K562 (cell line): Measurements from ENCODE around the gene PACS1. TPM values are rescaled to one million over a fixed set of nuclear protein-coding genes. Genes with fewer than 3 reads are reported as not detected.

Experiments
- ATAC-seq: fragments of 200-7000 bp; cut with Tn5 transposase; 3 replicates; pipeline ENCODE4 v1.9.1; 2020; ENCODE audit warnings: moderate library complexity
- BruUV-seq: library from RNA; stranded (reverse); fragments of 400-500 nt; replicated peaks from 2 replicates; lab custom pipeline; 2021; lab: Mats Ljungman, UMichigan
- CTCF ChIA-PET: fragments of 300-600 bp; formaldehyde crosslinking; extraction: SDS; loops from one replicate; lab custom pipeline; 2021; ENCODE audit warnings: low intra/inter-chr PET ratio; lab: Yijun Ruan, JAX
- POLR2A ChIA-PET: fragments of 300-600, 350-650 bp; sonication (Branson Sonifier 250); formaldehyde crosslinking; extraction: SDS; loops from one replicate; lab custom pipeline; 2021; ENCODE audit warnings: antibody characterized with exemption, inconsistent platforms; lab: Yijun Ruan, JAX
- DNase-seq, 4 experiments: peaks; one replicate each; pipeline versions ENCODE4 v3.0.0 to v3.0.0-alpha.2; 2011 to 2018; ENCODE audit warnings: low spot score in 3 of 4, mixed read lengths in 3 of 4; ENCODE audit errors: extremely low read depth in 1 of 4
- FAIRE-seq: peaks from 2 replicates; lab custom pipeline; 2011; peaks lifted over from hg19 to GRCh38; lab: Jason Lieb, UNC
- H2AFZ ChIP-seq: 2 replicates; pipeline ENCODE4 v1.6.0; 2011; ENCODE audit warnings: low read depth, low read length, control low read depth, inconsistent platforms
- H3K27ac ChIP-seq: fragments of 200-600 bp; 3 replicates; pipeline ENCODE4 v1.8.0; 2011; ENCODE audit warnings: low read depth, mild to moderate bottlenecking, control low read depth, inconsistent platforms, low read length, moderate library complexity, mixed read lengths; ENCODE audit errors: extremely low read depth
- H3K27me3 ChIP-seq, 2 experiments: fragments of 300-600 bp in 1 of 2; 2 replicates in 1 of 2; 3 replicates in 1 of 2; pipeline versions ENCODE4 v1.6.0 to v1.8.0; 2011; ENCODE audit warnings: inconsistent platforms in 2 of 2, low read length in 2 of 2, mild to moderate bottlenecking in 1 of 2, mixed read lengths in 1 of 2, moderate library complexity in 1 of 2; ENCODE audit not compliant: control insufficient read depth in 2 of 2, insufficient read depth in 2 of 2
- H3K36me3 ChIP-seq: fragments of 300-600 bp; 3 replicates; pipeline ENCODE4 v1.8.0; 2011; ENCODE audit warnings: mild to moderate bottlenecking, low read length, inconsistent platforms; ENCODE audit not compliant: control insufficient read depth, insufficient read depth
- H3K4me1 ChIP-seq, 2 experiments: fragments of 200-600 bp in 1 of 2; replicated peaks in 1 of 2; 2 replicates in 1 of 2; 3 replicates in 1 of 2; pipeline versions ENCODE4 v1.5.1 to v1.8.0; 2011; ENCODE audit warnings: inconsistent platforms in 2 of 2, low read length in 2 of 2, mild to moderate bottlenecking in 1 of 2, mixed read lengths in 1 of 2, moderate library complexity in 1 of 2; ENCODE audit not compliant: control insufficient read depth in 2 of 2, insufficient read depth in 2 of 2
- H3K4me2 ChIP-seq: 2 replicates; pipeline ENCODE4 v1.6.1; 2011; ENCODE audit warnings: low read length, control low read depth, inconsistent platforms, mixed read lengths; ENCODE audit not compliant: insufficient read depth
- H3K4me3 ChIP-seq: fragments of 200-600 bp; sonication (generic), shearing (Covaris generic); 2 replicates; pipeline ENCODE4 v1.5.1; 2016; ENCODE audit warnings: control low read depth, inconsistent platforms
- H3K79me2 ChIP-seq: fragments of 200-600 bp; 3 replicates; pipeline ENCODE4 v1.8.0; 2011; ENCODE audit warnings: low read length, inconsistent platforms; ENCODE audit not compliant: control insufficient read depth, insufficient read depth
- H3K9ac ChIP-seq, 2 experiments: 2 replicates each; pipeline versions ENCODE4 v1.6.0 to v1.6.1; 2011; ENCODE audit warnings: low read depth in 2 of 2, low read length in 2 of 2, control low read depth in 1 of 2, inconsistent platforms in 1 of 2, mild to moderate bottlenecking in 1 of 2, mixed read lengths in 1 of 2; ENCODE audit not compliant: insufficient read depth in 1 of 2
- H3K9me1 ChIP-seq: one replicate; pipeline ENCODE4 v1.6.0; 2011; ENCODE audit warnings: inconsistent platforms, mild to moderate bottlenecking, low read length, moderate library complexity; ENCODE audit not compliant: control insufficient read depth, insufficient read depth
- H3K9me3 ChIP-seq: replicated peaks from 2 replicates; pipeline ENCODE4 v1.5.1; 2011; ENCODE audit warnings: low read depth, low read length, inconsistent platforms; ENCODE audit not compliant: control insufficient read depth, insufficient read depth
- H4K20me1 ChIP-seq: replicated peaks from 2 replicates; pipeline ENCODE4 v1.6.1; 2011; ENCODE audit warnings: low read length, inconsistent platforms, mixed read lengths; ENCODE audit not compliant: control insufficient read depth, insufficient read depth
- ATF4 ChIP-seq: fragments of 450-650 bp; formaldehyde crosslinking; IDR thresholded peaks from 2 replicates; pipeline ENCODE4 v1.4.0; 2022; ENCODE audit warnings: mild to moderate bottlenecking, moderate library complexity
- ATF7 ChIP-seq: fragments of 450-650 bp; IDR thresholded peaks from 2 replicates; pipeline ENCODE4 v1.7.1; 2014; ENCODE audit warnings: mild to moderate bottlenecking, moderate library complexity
- MAZ ChIP-seq, 2 experiments: fragments of 450-650 bp in 1 of 2; sonication (generic) in 1 of 2; formaldehyde crosslinking; IDR thresholded peaks in 1 of 2; conservative IDR thresholded peaks in 1 of 2; 2 replicates each; pipeline versions ENCODE4 v1.4.0 to v1.5.0; 2020; ENCODE audit warnings: mild to moderate bottlenecking in 1 of 2, missing genetic modification reagents in 1 of 2
- NFRKB ChIP-seq: fragments of 450-650 bp; IDR thresholded peaks from 2 replicates; pipeline ENCODE4 v1.6.1; 2016; ENCODE audit warnings: low read depth
- RFX7 ChIP-seq: fragments of 250-450 bp; sonication (Bioruptor Pico); IDR thresholded peaks from 2 replicates; pipeline ENCODE4 v1.5.1; 2021; ENCODE audit warnings: mild to moderate bottlenecking
- SRSF3 ChIP-seq: fragments of 200-400 bp; formaldehyde crosslinking; IDR thresholded peaks from 2 replicates; pipeline ENCODE4 v1.6.1; 2016; ENCODE audit warnings: mild to moderate bottlenecking, low read length, moderate library complexity; ENCODE audit not compliant: insufficient read depth
- STAG1 ChIP-seq: sonication (generic); formaldehyde crosslinking; IDR thresholded peaks from 2 replicates; pipeline ENCODE4 v1.5.0; 2020; ENCODE audit warnings: missing genetic modification reagents, borderline replicate concordance
- TOE1 ChIP-seq, 2 experiments: fragments of 450-650 bp in 1 of 2; sonication (generic) in 1 of 2; formaldehyde crosslinking in 1 of 2; IDR thresholded peaks; 2 replicates each; pipeline versions ENCODE4 v1.7.1 to v1.8.0; 2016 to 2022; ENCODE audit warnings: borderline replicate concordance in 2 of 2, mild to moderate bottlenecking in 2 of 2, antibody characterized with exemption in 1 of 2, inconsistent platforms in 1 of 2, low read depth in 1 of 2, missing genetic modification reagents in 1 of 2, moderate library complexity in 1 of 2
- ZBTB8A ChIP-seq: fragments of 450-650 bp; IDR thresholded peaks from 2 replicates; pipeline ENCODE4 v1.6.1; 2018; ENCODE audit warnings: mild to moderate bottlenecking, moderate library complexity; ENCODE audit not compliant: partially characterized antibody
- ZFP1 ChIP-seq: fragments of 450-650 bp; formaldehyde crosslinking; IDR thresholded peaks from 2 replicates; pipeline ENCODE4 v1.4.0; 2020; ENCODE audit warnings: mild to moderate bottlenecking, mixed read lengths
- ZNF324 ChIP-seq: fragments of 250-450 bp; sonication (Bioruptor Pico); IDR thresholded peaks from 2 replicates; pipeline ENCODE4 v1.4.0; 2020; ENCODE audit warnings: mild to moderate bottlenecking
- ZNF79 ChIP-seq: fragments of 250-450 bp; sonication (Bioruptor Pico); IDR thresholded peaks from 2 replicates; pipeline ENCODE4 v1.4.0; 2020; ENCODE audit warnings: low read depth, mild to moderate bottlenecking, moderate library complexity
- WGBS: fragments of 100-300 bp; shearing (Covaris generic); methylation state at CpG from one replicate; pipeline ENCODE4 v1.1.6; 2016; ENCODE audit warnings: low coverage, mixed read lengths; ENCODE audit not compliant: insufficient coverage; ENCODE audit errors: missing lambda C conversion rate; 5-methylcytosine and 5-hydroxymethylcytosine counted together
- in situ Hi-C: fragments of 300-500 bp; cut with MboI; formaldehyde crosslinking; loops from 4 replicates; pipeline ENCODE4 v1.15.0; 2018; ENCODE audit warnings: inconsistent platforms, mixed read lengths
- intact Hi-C: fragments of 100-400 bp; cut with micrococcal nuclease; formaldehyde crosslinking; loops from 2 replicates; pipeline ENCODE4 v1.14.2; 2022
- polyA plus RNA-seq, 8 experiments: library from polyadenylated mRNA; depleted of rRNA in 4 of 8; stranded (reverse) in 5 of 8; unstranded in 3 of 8; fragments of >200 nt; fragmentation: Nextera tagmentation in 2 of 8; fragmentation: Illumina TruSeq in 1 of 8; extraction: Ambion mirVana in 2 of 8; extraction: Trizol in 1 of 8; gene quantifications; 2 replicates each; pipeline versions ENCODE4 v1.2.1 to v1.2.3, GENCODE V29; 2011 to 2014; ENCODE audit warnings: inconsistent platforms in 1 of 8, missing spikeins in 1 of 8
- total RNA-seq, 7 experiments: library from RNA; depleted of rRNA in 6 of 7; stranded (reverse); fragments of >200 nt in 6 of 7; fragmentation: Illumina TruSeq in 2 of 7; extraction: Trizol in 2 of 7; gene quantifications; 2 replicates each; pipeline versions ENCODE4 v1.2.1 to v1.2.3, GENCODE V29; 2011 to 2021; ENCODE audit warnings: low replicate concordance in 1 of 7
- TF ChIP-seq, protein P1 (sequence below): fragments of 450-650 bp; IDR thresholded peaks from 2 replicates; pipeline ENCODE4 v1.6.1; 2016; ENCODE audit warnings: low read depth

The PACS1 gene
- total and polyA plus RNA-seq, 9 of the 15 experiments (the other 6 are each of a cell fraction or from before 2014, with no cell fraction given), result 0.34 to 28.1 (median 8.5) TPM

DNA sequence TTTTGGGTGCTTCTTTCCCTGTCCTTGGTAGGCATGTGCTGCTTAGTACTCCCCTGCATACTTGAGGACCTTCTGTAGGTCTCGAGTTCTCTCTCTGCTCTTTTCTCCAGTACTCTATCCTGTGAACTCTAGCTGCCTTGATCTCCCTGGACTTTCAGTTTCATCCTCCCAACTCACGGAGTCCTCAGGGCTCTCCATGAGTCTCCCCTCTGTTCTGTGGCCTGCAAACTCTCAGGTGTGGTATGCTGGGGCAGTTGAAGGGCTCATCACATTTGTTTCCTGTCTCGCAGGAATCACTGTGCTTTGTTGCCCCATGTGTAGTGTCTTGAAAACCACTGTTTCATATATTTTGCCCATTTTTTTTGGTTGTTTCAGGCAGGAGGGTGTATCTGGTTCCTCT, 3.3 kb upstream of the PACS1 start:
- no peaks in the 10 kb centered on the region for H3K27me3 ChIP-seq
- no peaks in the 10 kb centered on the region for H3K9me3 ChIP-seq
- H3K9me1 ChIP-seq, result no peaks in the 10 kb centered on the region
- intact Hi-C loops (loop anchor here (5.0 kb wide), 1 partner anchor 64 kb away; the partner anchor contains the start of genes BANF1 and EIF1AD), in situ Hi-C loops (no loop called here)
- FAIRE-seq (no peak), ATAC-seq (no peak), DNase-seq (no peak)
- peaks cover 75% of the 10 kb centered on the region for H3K36me3 ChIP-seq
- H3K4me2 ChIP-seq, result no peak overlapping the region
- BruUV-seq, result no TSS peak
- peaks cover 17 to 31% of the 10 kb centered on the region in 2 experiments for H3K4me1 ChIP-seq
- whole genome bisulfite sequencing, result 85% methylated on average over 3 of the region's 3 CpGs
- peaks cover 4% of the 10 kb centered on the region; the same call in 1 of the 2 replicates for H4K20me1 ChIP-seq
- H3K9ac ChIP-seq, result no peak overlapping the region; a peak in 1 of 4 replicates
- H3K79me2 ChIP-seq, result peaks cover 20% of the 10 kb centered on the region
- POLR2A ChIA-PET, result interaction anchor here (0.6 to 5.3 kb wide), 6 partner anchors 7 to 207 kb away, joined by 3 to 47 read pairs (median 3); partner anchors contain the start of gene SF3B2
- no peak overlapping the region for H3K27ac ChIP-seq
- H3K4me3 ChIP-seq, result no peak overlapping the region
- H2AFZ ChIP-seq, result no peak overlapping the region
- CTCF ChIA-PET, result no interaction called here
- TF ChIP-seq TOE1 (IDR thresholded peaks at IDR 0.05; ENCODE audit: borderline replicate concordance) (no peak), TOE1 (CRISPR knock-in tag; IDR thresholded peaks at IDR 0.05; ENCODE audit: borderline replicate concordance, low read depth) (no peak), STAG1 (CRISPR knock-in tag) (no peak), ATF4 (CRISPR knock-in tag) (no peak), RFX7 (no peak), ZBTB8A (no peak), ZNF324 (CRISPR knock-in tag) (no peak), ZFP1 (no peak), ZNF79 (CRISPR knock-in tag) (no peak), NFRKB (no peak), MAZ (CRISPR knock-in tag; conservative IDR thresholded peaks at IDR 0.05 in 1 of 2, IDR thresholded peaks at IDR 0.05 in 1 of 2) (no peak), SRSF3 (no peak), ATF7 (no peak)
- TF ChIP-seq, protein P1, sequence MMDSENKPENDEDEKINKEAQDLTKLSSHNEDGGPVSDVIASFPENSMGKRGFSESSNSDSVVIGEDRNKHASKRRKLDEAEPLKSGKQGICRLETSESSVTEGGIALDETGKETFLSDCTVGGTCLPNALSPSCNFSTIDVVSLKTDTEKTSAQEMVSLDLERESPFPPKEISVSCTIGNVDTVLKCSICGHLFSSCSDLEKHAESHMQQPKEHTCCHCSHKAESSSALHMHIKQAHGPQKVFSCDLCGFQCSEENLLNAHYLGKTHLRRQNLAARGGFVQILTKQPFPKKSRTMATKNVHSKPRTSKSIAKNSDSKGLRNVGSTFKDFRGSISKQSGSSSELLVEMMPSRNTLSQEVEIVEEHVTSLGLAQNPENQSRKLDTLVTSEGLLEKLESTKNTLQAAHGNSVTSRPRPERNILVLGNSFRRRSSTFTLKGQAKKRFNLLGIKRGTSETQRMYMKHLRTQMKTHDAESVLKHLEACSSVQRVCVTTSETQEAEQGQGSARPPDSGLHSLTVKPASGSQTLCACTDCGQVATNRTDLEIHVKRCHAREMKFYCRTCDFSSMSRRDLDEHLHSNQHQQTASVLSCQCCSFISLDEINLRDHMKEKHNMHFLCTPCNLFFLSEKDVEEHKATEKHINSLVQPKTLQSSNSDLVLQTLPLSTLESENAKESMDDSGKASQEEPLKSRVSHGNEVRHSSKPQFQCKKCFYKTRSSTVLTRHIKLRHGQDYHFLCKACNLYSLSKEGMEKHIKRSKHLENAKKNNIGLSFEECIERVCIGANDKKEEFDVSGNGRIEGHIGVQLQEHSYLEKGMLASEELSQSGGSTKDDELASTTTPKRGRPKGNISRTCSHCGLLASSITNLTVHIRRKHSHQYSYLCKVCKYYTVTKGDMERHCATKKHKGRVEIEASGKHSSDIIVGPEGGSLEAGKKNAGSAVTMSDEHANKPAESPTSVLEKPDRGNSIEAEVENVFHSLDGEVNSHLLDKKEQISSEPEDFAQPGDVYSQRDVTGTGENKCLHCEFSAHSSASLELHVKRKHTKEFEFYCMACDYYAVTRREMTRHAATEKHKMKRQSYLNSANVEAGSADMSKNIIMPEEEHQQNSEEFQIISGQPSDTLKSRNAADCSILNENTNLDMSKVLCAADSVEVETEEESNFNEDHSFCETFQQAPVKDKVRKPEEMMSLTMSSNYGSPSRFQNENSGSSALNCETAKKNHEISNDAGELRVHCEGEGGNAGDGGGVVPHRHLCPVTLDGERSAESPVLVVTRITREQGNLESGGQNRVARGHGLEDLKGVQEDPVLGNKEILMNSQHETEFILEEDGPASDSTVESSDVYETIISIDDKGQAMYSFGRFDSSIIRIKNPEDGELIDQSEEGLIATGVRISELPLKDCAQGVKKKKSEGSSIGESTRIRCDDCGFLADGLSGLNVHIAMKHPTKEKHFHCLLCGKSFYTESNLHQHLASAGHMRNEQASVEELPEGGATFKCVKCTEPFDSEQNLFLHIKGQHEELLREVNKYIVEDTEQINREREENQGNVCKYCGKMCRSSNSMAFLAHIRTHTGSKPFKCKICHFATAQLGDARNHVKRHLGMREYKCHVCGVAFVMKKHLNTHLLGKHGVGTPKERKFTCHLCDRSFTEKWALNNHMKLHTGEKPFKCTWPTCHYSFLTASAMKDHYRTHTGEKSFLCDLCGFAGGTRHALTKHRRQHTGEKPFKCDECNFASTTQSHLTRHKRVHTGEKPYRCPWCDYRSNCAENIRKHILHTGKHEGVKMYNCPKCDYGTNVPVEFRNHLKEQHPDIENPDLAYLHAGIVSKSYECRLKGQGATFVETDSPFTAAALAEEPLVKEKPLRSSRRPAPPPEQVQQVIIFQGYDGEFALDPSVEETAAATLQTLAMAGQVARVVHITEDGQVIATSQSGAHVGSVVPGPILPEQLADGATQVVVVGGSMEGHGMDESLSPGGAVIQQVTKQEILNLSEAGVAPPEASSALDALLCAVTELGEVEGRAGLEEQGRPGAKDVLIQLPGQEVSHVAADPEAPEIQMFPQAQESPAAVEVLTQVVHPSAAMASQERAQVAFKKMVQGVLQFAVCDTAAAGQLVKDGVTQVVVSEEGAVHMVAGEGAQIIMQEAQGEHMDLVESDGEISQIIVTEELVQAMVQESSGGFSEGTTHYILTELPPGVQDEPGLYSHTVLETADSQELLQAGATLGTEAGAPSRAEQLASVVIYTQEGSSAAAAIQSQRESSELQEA, result no peak
